OCI-LY7 (cell line): ENCODE measurements around the gene PURA. TPM values are rescaled to one million over a fixed set of nuclear protein-coding genes. Genes with fewer than 3 reads are reported as not detected.
A peak's percentile ranks its signal among the peaks of the same experiment; 100 is the strongest.

Experiments used
- Bru-seq: library from RNA; stranded (reverse); fragments of 400-500 nt; gene quantifications from one replicate; lab custom pipeline; 2021; lab: Mats Ljungman, UMichigan
- BruChase-seq, 2 experiments: library from RNA; stranded (reverse); fragments of 400-500 nt; gene quantifications; one replicate each; lab custom pipeline; 2021; lab: Mats Ljungman, UMichigan
- BruUV-seq: library from RNA; stranded (reverse); fragments of 400-500 nt; replicated peaks from 2 replicates; lab custom pipeline; 2021; lab: Mats Ljungman, UMichigan
- CTCF ChIA-PET: fragments of 300-600 bp; sonication (Branson Sonifier 250); formaldehyde crosslinking; loops from one replicate; lab custom pipeline; 2022; ENCODE audit warnings: antibody characterized with exemption; ENCODE audit not compliant: unreplicated experiment; lab: Charles Lee
- POLR2A ChIA-PET: fragments of 300-600 bp; sonication (Branson Sonifier 250); formaldehyde crosslinking; loops from one replicate; lab custom pipeline; 2022; ENCODE audit warnings: antibody characterized with exemption; lab: Charles Lee
- DNase-seq: peaks from one replicate; pipeline ENCODE4 v3.0.0-alpha.2; 2015; ENCODE audit warnings: low spot score
- H2AFZ ChIP-seq: fragments of 200-600 bp; sonication (generic), shearing (Covaris generic); 2 replicates; pipeline ENCODE4 v1.6.1; 2014; ENCODE audit warnings: mild to moderate bottlenecking, antibody characterized with exemption, low read length, moderate library complexity
- H3K27ac ChIP-seq: fragments of 200-600 bp; sonication (generic); 2 replicates; pipeline ENCODE4 v1.5.1; 2014; ENCODE audit warnings: mixed run types, low read depth, mild to moderate bottlenecking, moderate library complexity, low read length, inconsistent platforms; ENCODE audit not compliant: poor library complexity, severe bottlenecking
- H3K36me3 ChIP-seq: fragments of 200-600 bp; sonication (generic); 2 replicates; pipeline ENCODE4 v1.6.1; 2014; ENCODE audit warnings: mild to moderate bottlenecking, antibody characterized with exemption, low read length, moderate library complexity, mixed read lengths; ENCODE audit not compliant: insufficient read depth
- H3K4me1 ChIP-seq: fragments of 200-600 bp; sonication (generic); 2 replicates; pipeline ENCODE4 v1.5.1; 2014; ENCODE audit warnings: mild to moderate bottlenecking, low read length; ENCODE audit not compliant: insufficient read depth, poor library complexity, severe bottlenecking
- H3K4me2 ChIP-seq: fragments of 200-600 bp; sonication (generic); 2 replicates; pipeline ENCODE4 v1.6.1; 2014; ENCODE audit warnings: mild to moderate bottlenecking, low read length
- H3K4me3 ChIP-seq: fragments of 200-600 bp; sonication (generic); 2 replicates; pipeline ENCODE4 v1.5.1; 2014; ENCODE audit warnings: mild to moderate bottlenecking, low read depth, low read length; ENCODE audit not compliant: poor library complexity, severe bottlenecking
- H3K79me2 ChIP-seq: fragments of 200-600 bp; sonication (generic); 2 replicates; pipeline ENCODE4 v1.6.1; 2016; ENCODE audit warnings: low read depth, mild to moderate bottlenecking, low read length, moderate library complexity, mixed read lengths; ENCODE audit not compliant: insufficient read depth
- H3K9me2 ChIP-seq: fragments of 200-600 bp; sonication (generic); 2 replicates; pipeline ENCODE4 v1.6.1; 2016; ENCODE audit warnings: mild to moderate bottlenecking, low read length, mixed read lengths; ENCODE audit not compliant: insufficient read depth
- H3K9me3 ChIP-seq: fragments of 200-600 bp; sonication (generic); 2 replicates; pipeline ENCODE4 v1.6.1; 2014; ENCODE audit warnings: mild to moderate bottlenecking, mixed run types, low read length, mixed read lengths
- H4K20me1 ChIP-seq: fragments of 200-600 bp; sonication (generic); 2 replicates; pipeline ENCODE4 v1.6.1; 2014; ENCODE audit warnings: mild to moderate bottlenecking, antibody characterized with exemption, low read length, moderate library complexity, mixed read lengths; ENCODE audit not compliant: insufficient read depth
- EZH2phosphoT487 ChIP-seq: fragments of 200-600 bp; sonication (generic); IDR thresholded peaks from 2 replicates; pipeline ENCODE4 v1.6.1; 2018; ENCODE audit warnings: low read depth, borderline replicate concordance, mild to moderate bottlenecking, mixed run types, antibody characterized with exemption, low read length, moderate library complexity, mixed read lengths
- intact Hi-C: fragments of 100-400 bp; cut with micrococcal nuclease; formaldehyde crosslinking; loops from one replicate; pipeline ENCODE4 v1.10.0; 2022; ENCODE audit not compliant: unreplicated experiment
- long read RNA-seq: library from polyadenylated mRNA; stranded (forward); transcript quantifications from one replicate; pipeline ENCODE4 v2.0.0, GENCODE V29; 2022
- total RNA-seq, 2 experiments: library from RNA; depleted of rRNA in 1 of 2; stranded (reverse); fragments of >200 nt in 1 of 2; shearing (Covaris generic) in 1 of 2; gene quantifications; 2 replicates each; pipeline ENCODE4 v1.2.3, GENCODE V29; 2014 to 2022
- TF ChIP-seq, protein P1 (sequence below): fragments of 200-600 bp; sonication (generic); conservative IDR thresholded peaks from 2 replicates; pipeline ENCODE4 v1.5.1; 2014; ENCODE audit warnings: mild to moderate bottlenecking, antibody characterized with exemption, low read length, moderate library complexity, mixed read lengths

Gene PURA
- total RNA-seq (2014; rRNA removed; shearing (Covaris generic)) (19.3 and 19.7 TPM in 2 replicates), total RNA-seq (2022) (19.0 and 20.7 TPM in 2 replicates), Bru-seq, nascent RNA (percentile 80 among the genes with signal in this experiment), BruChase-seq, experiment 1, labeled RNA remaining after a 6-hour chase (percentile 87 among the genes with signal in this experiment), BruChase-seq, experiment 2, labeled RNA remaining after a 2-hour chase (percentile 98 among the genes with signal in this experiment)
- long read RNA-seq, full-length matches to known transcripts = 22 of 31 reads
- long read RNA-seq, partial matches to known transcripts = 0 of 31 reads
- long read RNA-seq, other reads (novel, unspliced or antisense) = 9 of 31 reads

DNA sequence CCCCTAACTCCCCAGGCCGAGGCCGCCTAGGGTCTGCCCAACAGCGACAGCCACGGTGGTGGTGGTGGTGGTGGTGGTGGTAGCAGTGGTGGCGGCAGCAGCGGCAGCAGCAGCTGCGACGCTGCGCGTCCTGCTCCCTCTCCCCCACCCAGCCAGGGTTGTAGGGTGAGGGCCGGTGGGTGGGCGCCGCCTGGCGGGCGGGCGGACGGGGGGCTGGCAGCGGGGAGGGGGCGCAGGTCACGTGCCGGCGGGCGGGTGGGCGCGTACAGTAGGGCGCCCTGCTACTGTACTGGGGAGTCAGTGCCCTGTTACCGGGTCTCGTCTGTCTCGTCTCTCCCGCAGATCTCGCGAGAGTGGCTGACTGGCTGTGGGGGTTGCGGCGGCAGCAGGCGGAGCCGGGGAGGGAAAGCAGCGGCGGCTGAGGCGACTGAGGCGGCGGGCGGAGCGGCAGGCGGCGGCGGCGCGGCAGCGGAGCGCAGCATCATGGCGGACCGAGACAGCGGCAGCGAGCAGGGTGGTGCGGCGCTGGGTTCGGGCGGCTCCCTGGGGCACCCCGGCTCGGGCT is at the start of gene PURA:
PURA (plus strand) TSS at position 411 of the 565 bp plus-strand sequence; CDS start at position 484, 73 bp downstream.
- BruUV-seq = no TSS peak
- intact Hi-C loops = loop anchor here (1.0 to 10.0 kb wide), 3 partner anchors 43 to 549 kb away; partner anchors contain the start of genes CYSTM1 and UBE2D2
- ChIA-PET CTCF (interaction anchor here (0.6 kb wide), 1 partner anchor 189 kb away, joined by 3 read pairs; the partner anchor contains the start of gene PFDN1), POLR2A (interaction anchor here (1.3 kb wide), 1 partner anchor 10 kb away, joined by 3 read pairs; no protein-coding TSS in a partner anchor)
- Histone ChIP-seq H3K4me2 (peak within 1 kb of the TSS; percentile 78), H4K20me1 (peaks cover 41% of the 10 kb centered on the region), H2AFZ (peak within 1 kb of the TSS; percentile 74), H3K9me2 (no peaks in the 10 kb centered on the region), H3K4me1 (peaks cover 74% of the 10 kb centered on the region), H3K36me3 (peaks cover 10% of the 10 kb centered on the region), H3K4me3 (peak within 1 kb of the TSS; percentile 86), H3K79me2 (peaks cover 86% of the 10 kb centered on the region), H3K9me3 (no peaks in the 10 kb centered on the region), H3K27ac (peak within 1 kb of the TSS; percentile 68)
- DNase-seq = peak; percentile 97
- no peak for TF ChIP-seq EZH2phosphoT487
- TF ChIP-seq, protein P1, sequence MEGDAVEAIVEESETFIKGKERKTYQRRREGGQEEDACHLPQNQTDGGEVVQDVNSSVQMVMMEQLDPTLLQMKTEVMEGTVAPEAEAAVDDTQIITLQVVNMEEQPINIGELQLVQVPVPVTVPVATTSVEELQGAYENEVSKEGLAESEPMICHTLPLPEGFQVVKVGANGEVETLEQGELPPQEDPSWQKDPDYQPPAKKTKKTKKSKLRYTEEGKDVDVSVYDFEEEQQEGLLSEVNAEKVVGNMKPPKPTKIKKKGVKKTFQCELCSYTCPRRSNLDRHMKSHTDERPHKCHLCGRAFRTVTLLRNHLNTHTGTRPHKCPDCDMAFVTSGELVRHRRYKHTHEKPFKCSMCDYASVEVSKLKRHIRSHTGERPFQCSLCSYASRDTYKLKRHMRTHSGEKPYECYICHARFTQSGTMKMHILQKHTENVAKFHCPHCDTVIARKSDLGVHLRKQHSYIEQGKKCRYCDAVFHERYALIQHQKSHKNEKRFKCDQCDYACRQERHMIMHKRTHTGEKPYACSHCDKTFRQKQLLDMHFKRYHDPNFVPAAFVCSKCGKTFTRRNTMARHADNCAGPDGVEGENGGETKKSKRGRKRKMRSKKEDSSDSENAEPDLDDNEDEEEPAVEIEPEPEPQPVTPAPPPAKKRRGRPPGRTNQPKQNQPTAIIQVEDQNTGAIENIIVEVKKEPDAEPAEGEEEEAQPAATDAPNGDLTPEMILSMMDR = peak; percentile 68

DNA sequence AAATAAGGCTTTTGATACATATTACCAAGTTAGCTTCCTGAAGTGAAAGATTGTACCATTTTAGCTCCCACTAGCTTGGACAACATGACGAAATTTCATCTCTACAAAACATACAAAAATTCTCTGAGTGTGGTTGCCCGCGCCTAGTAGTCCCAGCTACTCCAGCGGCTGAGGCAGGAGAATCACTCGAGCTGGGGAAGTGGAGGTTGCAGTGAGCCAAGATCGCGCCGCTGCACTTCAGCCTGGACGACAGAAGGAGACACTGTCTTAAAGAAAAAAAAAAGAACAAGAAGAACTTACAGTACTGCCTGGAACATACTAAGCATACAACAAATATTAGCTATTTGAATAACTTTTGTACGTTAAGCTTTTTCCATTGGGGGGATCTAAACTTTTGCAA is 41.1 kb upstream of the PURA start:
- intact Hi-C loops = loop anchor here (1.0 to 5.0 kb wide), 3 partner anchors 34 to 84 kb away; no protein-coding TSS in a partner anchor
- Histone ChIP-seq H3K79me2 (no peaks in the 10 kb centered on the region), H3K9me2 (no peaks in the 10 kb centered on the region), H3K4me2 (no peak overlapping the region), H3K4me1 (no peaks in the 10 kb centered on the region), H4K20me1 (no peaks in the 10 kb centered on the region), H2AFZ (no peak overlapping the region), H3K4me3 (no peak overlapping the region), H3K9me3 (no peaks in the 10 kb centered on the region), H3K27ac (no peak overlapping the region), H3K36me3 (no peaks in the 10 kb centered on the region)
- TF ChIP-seq EZH2phosphoT487 = no peak
- TF ChIP-seq, protein P1 = no peak
- ChIA-PET POLR2A (interaction anchor here (0.5 to 1.5 kb wide), 5 partner anchors 9 to 104 kb away, joined by 3 to 7 read pairs (median 3); no protein-coding TSS in a partner anchor), CTCF (interaction anchor here (1.0 kb wide), 1 partner anchor 82 kb away, joined by 3 read pairs; no protein-coding TSS in a partner anchor)
- BruUV-seq = no TSS peak
- no peak for DNase-seq
